ENCODE data around the gene SPTBN5. TPM values are rescaled to one million over a fixed set of nuclear protein-coding genes. Genes with fewer than 3 reads are reported as not detected.

SPTBN5 gene
- total and polyA plus RNA-seq, 10 of the 15 experiments (the other 5 are each of a cell fraction or from before 2014, with no cell fraction given), result under 0.01 to 0.18 (median 0.04) TPM; not detected in 4

GRCh38 chr15:41850482-41851166 is 43.2 kb downstream of the SPTBN5 start:
- intact Hi-C loops (cut with micrococcal nuclease; ENCODE audit: unreplicated experiment), result no loop called here
- in situ Hi-C loops (cut with MboI), result no loop called here
- FAIRE-seq, result no peak
- H3K27ac ChIP-seq (ENCODE audit: control insufficient read depth, insufficient read depth), result no peak overlapping the region
- H3K9me3 ChIP-seq (replicated peaks; ENCODE audit: control insufficient read depth, insufficient read depth, low read length), result no peaks in the 10 kb centered on the region
- no peaks in the 10 kb centered on the region for H3K79me2 ChIP-seq (ENCODE audit: control insufficient read depth, insufficient read depth, low read length)
- ChIA-PET RAD21 (ENCODE audit: unreplicated experiment) (no interaction called here), CTCF (no interaction called here), POLR2A (no interaction called here), SMC1A (ENCODE audit: uncharacterized antibody, unreplicated experiment) (no interaction called here)
- no peak overlapping the region for H3K4me2 ChIP-seq (ENCODE audit: control insufficient read depth, insufficient read depth)
- no peaks in the 10 kb centered on the region for H3K27me3 ChIP-seq (replicated peaks in 1 of 2; ENCODE audit: control insufficient read depth in 2 of 2, insufficient read depth in 2 of 2, low read length in 1 of 2)
- no peaks in the 10 kb centered on the region; a peak in 1 of 4 replicates for H3K36me3 ChIP-seq (ENCODE audit: control insufficient read depth in 2 of 2, insufficient read depth in 2 of 2, low read length in 1 of 2)
- no TSS peak for BruUV-seq (replicated peaks)
- H3K4me3 ChIP-seq, result no peak overlapping the region
- DNase-seq (ENCODE audit: low read depth, low spot score), result no peak
- no peak for ATAC-seq
- TF ChIP-seq SPI1 (IDR thresholded peaks at IDR 0.05; ENCODE audit: borderline replicate concordance, insufficient read depth, low read depth, low read length) (no peak), JUNB (IDR thresholded peaks at IDR 0.05) (no peak), SIX5 (IDR thresholded peaks at IDR 0.05; ENCODE audit: low read depth, low read length, severe bottlenecking) (no peak), REST (IDR thresholded peaks at IDR 0.05; ENCODE audit: low read depth, low read length) (no peak), RB1 (IDR thresholded peaks at IDR 0.05; ENCODE audit: borderline replicate concordance) (no peak)
- H3K4me1 ChIP-seq (ENCODE audit: control insufficient read depth, insufficient read depth, low read length), result no peaks in the 10 kb centered on the region
- WGBS (ENCODE audit: insufficient coverage, insufficient replicate concordance, low lambda C conversion rate, missing lambda C conversion rate), result 51% methylated on average over 16 of the region's 16 CpGs
- H4K20me1 ChIP-seq (ENCODE audit: control insufficient read depth, insufficient read depth), result no peaks in the 10 kb centered on the region; the same call in 1 of the 2 replicates
- no peak overlapping the region for H3K9ac ChIP-seq (ENCODE audit: control insufficient read depth, insufficient read depth, low read length)
- no peak overlapping the region for H2AFZ ChIP-seq (ENCODE audit: control insufficient read depth, low read depth, low read length)

Measured in GM12878 (cell line).